Naive B cell (primary cell): ENCODE data around the gene MYMX. TPM values are rescaled to one million over a fixed set of nuclear protein-coding genes. Genes with fewer than 3 reads are reported as not detected.

Experiments used
- ATAC-seq, 2 donors: fragments of 150-1000 bp; cut with Tn5 transposase; 2 replicates each; pipeline ENCODE4 v1.10.0; 2021; ENCODE audit warnings: low read depth in 2 of 2, mild to moderate bottlenecking in 2 of 2, moderate library complexity in 2 of 2
- DNase-seq: peaks from one replicate; pipeline ENCODE4 v3.0.0; 2022
- H3K27ac Mint-ChIP-seq, 6 donors: one replicate each; pipeline ENCODE4 v1.8.0; 2020 to 2022; ENCODE audit warnings: mild to moderate bottlenecking in 6 of 6, mixed read lengths in 6 of 6, moderate library complexity in 5 of 6, inconsistent platforms in 2 of 6
- H3K27me3 Mint-ChIP-seq, 3 donors: one replicate each; pipeline ENCODE4 v1.8.0; 2021 to 2022; ENCODE audit warnings: mixed read lengths in 3 of 3, mild to moderate bottlenecking in 1 of 3
- H3K36me3 Mint-ChIP-seq, 2 donors: one replicate each; pipeline ENCODE4 v1.8.0; 2020 to 2022; ENCODE audit warnings: mixed read lengths in 2 of 2, inconsistent platforms in 1 of 2, mild to moderate bottlenecking in 1 of 2
- H3K4me1 Mint-ChIP-seq, 3 donors: one replicate each; pipeline ENCODE4 v1.8.0; 2020 to 2022; ENCODE audit warnings: mixed read lengths in 3 of 3, inconsistent platforms in 1 of 3, mild to moderate bottlenecking in 1 of 3, moderate library complexity in 1 of 3
- H3K4me3 Mint-ChIP-seq, 8 donors: one replicate each; pipeline ENCODE4 v1.8.0; 2020 to 2022; ENCODE audit warnings: mild to moderate bottlenecking in 8 of 8, mixed read lengths in 8 of 8, moderate library complexity in 8 of 8, inconsistent platforms in 2 of 8
- H3K9me3 Mint-ChIP-seq, 7 donors: one replicate each; pipeline ENCODE4 v1.8.0; 2020 to 2022; ENCODE audit warnings: mixed read lengths in 7 of 7, mild to moderate bottlenecking in 5 of 7, inconsistent platforms in 2 of 7, moderate library complexity in 1 of 7
- polyA plus RNA-seq, 6 donors: library from polyadenylated mRNA; unstranded; fragments of 300-500 nt; fragmentation: Illumina TruSeq; gene quantifications; one replicate each; pipeline ENCODE4 v1.2.3, GENCODE V29; 2021; ENCODE audit warnings: low read depth in 6 of 6

The MYMX gene
- polyA plus RNA-seq, 6 donors from 2014 or later, result not detected

DNA sequence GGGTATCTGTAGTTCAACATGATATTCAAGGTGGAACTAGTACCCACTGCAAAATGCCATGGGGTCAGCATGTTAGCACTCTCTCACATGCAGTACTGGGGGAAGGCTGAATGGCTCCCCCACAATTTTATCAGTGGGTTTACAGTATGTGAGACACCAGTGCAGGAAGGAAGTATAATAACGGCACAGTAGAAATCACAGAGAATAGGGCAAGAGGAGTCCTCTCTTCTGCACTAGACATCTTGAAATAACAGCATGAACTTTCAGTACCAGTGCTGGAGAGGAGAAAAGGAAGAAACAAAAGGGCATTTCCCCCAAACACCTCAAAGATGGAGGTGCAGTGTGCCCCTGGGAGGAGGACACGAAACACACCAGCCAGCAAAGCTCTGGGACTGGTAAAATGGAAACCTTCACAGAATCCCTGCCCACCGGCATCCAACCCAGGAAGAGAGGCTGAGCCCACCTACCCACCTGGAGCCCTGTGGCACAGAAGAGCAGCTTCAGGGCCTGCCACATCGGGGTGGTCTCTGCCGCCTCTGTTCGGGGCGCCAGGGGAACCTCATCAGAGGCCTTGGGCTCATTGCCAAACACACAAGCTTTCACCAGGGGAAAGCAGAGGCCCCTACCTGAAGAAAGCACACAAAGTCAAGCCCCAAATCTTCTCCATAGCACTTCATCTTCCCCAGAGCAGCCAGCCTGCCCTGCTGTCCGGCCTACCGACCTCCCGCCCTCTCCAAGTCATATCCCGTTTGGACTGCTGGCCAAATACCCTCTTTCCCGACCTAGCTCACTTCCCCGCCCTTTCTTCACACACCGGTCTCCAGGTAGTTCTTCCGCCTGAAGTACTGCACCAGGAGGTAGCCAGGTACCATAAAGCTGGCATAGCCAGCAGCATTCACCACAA is 39.4 kb downstream of the MYMX start:
- H3K4me1 Mint-ChIP-seq, result peaks cover 73 to 84% (median 80%) of the 10 kb centered on the region in 3 donors
- ATAC-seq (no peak), DNase-seq (no peak)
- peak overlapping the region; percentile 92 to 98 (median 95) for H3K27ac Mint-ChIP-seq
- peaks cover 0 to 2% (median 0%) of the 10 kb centered on the region in 7 donors for H3K9me3 Mint-ChIP-seq
- H3K27me3 Mint-ChIP-seq, result no peaks in the 10 kb centered on the region
- peak overlapping the region; percentile 59 to 92 (median 89) for H3K4me3 Mint-ChIP-seq
- peaks cover 26 to 52% of the 10 kb centered on the region in 2 donors for H3K36me3 Mint-ChIP-seq

DNA sequence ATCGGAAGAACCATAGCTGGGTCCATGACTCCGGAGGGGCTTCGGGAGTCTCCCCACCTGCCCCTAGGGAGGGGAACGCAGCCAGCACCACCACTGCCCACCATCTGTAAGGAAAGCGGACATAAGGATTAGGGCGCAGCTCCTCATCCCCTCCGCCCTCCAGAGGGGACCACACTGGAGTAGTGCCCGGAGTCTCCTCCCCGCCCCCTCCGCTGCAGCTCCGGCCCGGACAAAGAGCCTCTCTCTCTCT is 40.0 kb downstream of the MYMX start:
- peak overlapping the region; percentile 59 to 92 (median 89) for H3K4me3 Mint-ChIP-seq
- peaks cover 73 to 87% (median 84%) of the 10 kb centered on the region in 3 donors for H3K4me1 Mint-ChIP-seq
- DNase-seq (no peak), ATAC-seq (no peak)
- H3K27ac Mint-ChIP-seq, result peak overlapping the region; percentile 92 to 98 (median 95)
- H3K36me3 Mint-ChIP-seq, result peaks cover 25 to 51% of the 10 kb centered on the region in 2 donors
- no peaks in the 10 kb centered on the region for H3K27me3 Mint-ChIP-seq
- peaks cover 0 to 2% (median 0%) of the 10 kb centered on the region in 7 donors for H3K9me3 Mint-ChIP-seq

- Mint-ChIP-seq H3K27me3 (no peaks in the 10 kb centered on the region), H3K27ac (peak within 1 kb of the TSS; percentile 96 to 100 (median 98)), H3K4me3 (peak within 1 kb of the TSS; percentile 82 to 97 (median 93)), H3K4me1 (peaks cover 69 to 89% (median 85%) of the 10 kb centered on the region in 3 donors), H3K9me3 (peaks cover 0 to 2% (median 0%) of the 10 kb centered on the region in 7 donors), H3K36me3 (peaks cover 20 to 46% of the 10 kb centered on the region in 2 donors)
- peak; percentile 76 for DNase-seq
- peak; percentile 70 to 78 for ATAC-seq
These were observed 40.5 kb downstream of the MYMX start, which contains the start of gene SLC35B2 for GRCh38 chr6:44257025-44257752. SLC35B2 (minus strand) TSS chr6:44257528; CDS start chr6:44257410, 118 bp downstream.

DNA sequence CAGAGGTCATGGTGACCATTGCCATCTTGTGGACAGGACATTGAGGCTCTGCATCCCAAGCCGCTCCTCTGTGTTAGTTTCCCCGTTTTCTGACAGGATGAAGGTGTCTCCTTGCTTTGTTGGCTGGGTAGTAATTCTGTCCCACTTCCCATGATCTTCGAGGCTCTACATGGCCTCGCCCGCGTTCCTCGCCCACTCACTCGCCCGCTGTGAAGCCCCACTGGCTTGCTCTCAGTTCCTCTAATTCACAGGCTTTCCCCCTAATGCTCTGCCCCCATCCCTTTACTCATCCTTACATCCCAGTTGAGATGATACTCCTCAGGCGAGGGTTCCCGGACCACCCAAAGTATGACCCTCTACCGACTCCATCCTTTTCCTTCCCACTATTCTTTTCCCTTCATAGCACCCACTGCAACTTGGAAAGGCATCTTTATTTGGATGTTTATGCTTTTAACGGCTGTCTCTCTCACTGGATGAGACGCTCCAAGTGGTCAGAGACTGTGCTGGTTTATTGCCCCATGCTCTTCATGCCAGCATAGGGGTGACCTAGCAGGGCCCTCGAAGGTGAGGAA is 41.1 kb downstream of the MYMX start:
- ATAC-seq, result peak; percentile 50 to 61
- H3K27me3 Mint-ChIP-seq, result no peaks in the 10 kb centered on the region
- DNase-seq, result peak; percentile 78
- peak overlapping the region; percentile 79 to 97 (median 93) for H3K4me3 Mint-ChIP-seq
- peaks cover 0 to 2% (median 0%) of the 10 kb centered on the region in 7 donors for H3K9me3 Mint-ChIP-seq
- H3K36me3 Mint-ChIP-seq, result peaks cover 14 to 44% of the 10 kb centered on the region in 2 donors
- peaks cover 74 to 89% (median 89%) of the 10 kb centered on the region in 3 donors for H3K4me1 Mint-ChIP-seq
- H3K27ac Mint-ChIP-seq, result peak overlapping the region; percentile 81 to 100 (median 98)

GRCh38 chr6:44258325-44258863 is 41.7 kb downstream of the MYMX start:
- Mint-ChIP-seq H3K9me3 (peaks cover 0 to 2% (median 0%) of the 10 kb centered on the region in 7 donors), H3K4me1 (peaks cover 74 to 89% (median 89%) of the 10 kb centered on the region in 3 donors), H3K27ac (peak overlapping the region; percentile 81 to 100 (median 98)), H3K36me3 (peaks cover 8 to 39% of the 10 kb centered on the region in 2 donors), H3K4me3 (peak overlapping the region; percentile 79 to 96 (median 90)), H3K27me3 (no peaks in the 10 kb centered on the region)
- DNase-seq (peak; percentile 67), ATAC-seq (peak in 1 of 2 donors; percentile 20)

DNA sequence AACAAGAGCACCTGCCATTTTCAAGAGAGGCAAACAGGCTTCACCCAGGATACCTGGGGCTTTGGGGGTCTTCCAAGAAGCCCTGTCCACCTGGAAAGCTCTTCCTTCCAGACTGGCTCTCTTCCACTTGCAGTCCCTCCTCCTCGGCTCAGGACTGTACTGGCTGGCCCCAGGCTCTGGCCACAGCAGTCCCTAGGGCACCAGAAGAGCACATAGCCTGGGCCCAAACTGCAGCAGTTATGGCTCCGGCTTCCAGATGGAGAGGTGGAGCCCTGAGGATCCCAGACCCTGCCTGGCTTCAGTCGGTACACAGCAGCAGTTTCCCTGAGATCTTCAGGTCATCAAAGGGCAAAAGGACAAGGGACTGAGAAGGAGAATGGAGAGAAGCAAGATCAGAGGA is 42.2 kb downstream of the MYMX start:
- peak overlapping the region; percentile 78 to 96 (median 85) for H3K4me3 Mint-ChIP-seq
- ATAC-seq (no peak), DNase-seq (no peak)
- peaks cover 4 to 34% of the 10 kb centered on the region in 2 donors for H3K36me3 Mint-ChIP-seq
- no peaks in the 10 kb centered on the region for H3K27me3 Mint-ChIP-seq
- peaks cover 73 to 90% (median 89%) of the 10 kb centered on the region in 3 donors for H3K4me1 Mint-ChIP-seq
- H3K9me3 Mint-ChIP-seq, result peaks cover 0 to 2% (median 0%) of the 10 kb centered on the region in 7 donors
- peak overlapping the region; percentile 81 to 100 (median 98) for H3K27ac Mint-ChIP-seq

DNA sequence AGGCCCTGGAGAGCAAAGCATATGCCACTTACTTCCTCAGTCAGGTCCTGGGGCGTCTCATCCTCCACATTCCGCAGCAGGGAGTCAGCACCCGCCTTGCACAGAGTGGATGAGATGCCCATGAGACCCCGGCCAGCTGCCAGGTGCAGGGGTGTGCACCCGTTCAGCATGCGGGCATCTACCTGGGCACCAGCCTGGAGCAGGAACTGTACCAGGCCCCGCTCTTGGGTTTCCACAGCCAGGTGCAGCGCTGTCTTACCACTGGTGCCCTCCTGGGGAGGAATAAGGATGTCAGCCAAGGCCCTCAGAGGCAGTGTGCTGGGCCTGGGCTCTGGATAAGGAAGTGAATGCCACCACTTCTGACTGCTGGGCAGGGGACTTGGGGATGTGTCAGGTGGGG is 43.3 kb downstream of the MYMX start:
- Mint-ChIP-seq H3K4me3 (peak overlapping the region in 7 of 8 donors; percentile 45 to 100 (median 83)), H3K36me3 (peaks cover 4 to 33% of the 10 kb centered on the region in 2 donors), H3K4me1 (peaks cover 73 to 89% (median 88%) of the 10 kb centered on the region in 3 donors), H3K27me3 (no peaks in the 10 kb centered on the region), H3K9me3 (peaks cover 0 to 2% (median 0%) of the 10 kb centered on the region in 7 donors), H3K27ac (peak overlapping the region; percentile 92 to 100 (median 98))
- DNase-seq, result no peak
- no peak for ATAC-seq

DNA sequence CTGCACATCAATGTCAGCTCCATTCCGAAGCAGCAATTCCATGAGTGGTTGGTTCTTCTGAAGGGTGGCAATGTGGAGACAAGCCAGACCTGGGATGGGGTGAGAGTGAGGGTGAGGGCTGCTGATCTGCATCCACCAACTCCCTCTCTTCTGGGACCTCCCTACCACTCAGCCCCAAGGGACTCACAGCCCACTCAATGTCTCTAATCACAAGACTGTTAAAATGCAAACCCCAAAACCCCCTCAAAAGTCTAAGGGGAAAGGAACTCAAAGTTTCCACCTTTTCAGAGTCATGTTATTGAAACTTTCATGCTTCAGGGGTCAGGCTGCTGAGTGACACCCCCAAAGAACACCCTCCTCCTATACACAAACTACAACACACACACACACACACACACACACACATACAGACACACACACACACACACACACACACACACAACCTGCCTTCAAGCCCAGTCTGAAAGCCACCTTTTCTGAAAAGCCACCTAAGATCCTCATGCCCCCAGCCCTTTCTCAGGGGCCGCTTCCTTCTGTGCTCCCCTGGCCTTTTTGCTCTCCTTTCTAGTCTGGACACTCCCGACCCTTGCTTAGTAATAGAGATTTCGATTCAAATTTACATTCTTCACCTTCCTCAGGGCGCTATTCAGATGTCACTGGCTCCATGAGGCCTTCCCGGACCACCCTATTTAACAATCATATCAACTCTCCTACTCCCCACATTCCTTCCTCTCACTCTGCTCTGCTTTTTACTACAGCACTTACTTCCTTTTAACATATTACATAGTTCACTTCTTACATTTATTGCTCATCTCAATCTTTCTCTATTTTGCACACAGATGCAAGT is 43.9 kb downstream of the MYMX start:
- Mint-ChIP-seq H3K4me1 (peaks cover 67 to 83% (median 83%) of the 10 kb centered on the region in 3 donors), H3K27ac (peak overlapping the region; percentile 92 to 100 (median 98)), H3K4me3 (peak overlapping the region; percentile 32 to 100 (median 82)), H3K27me3 (no peaks in the 10 kb centered on the region), H3K36me3 (peaks cover 4 to 30% of the 10 kb centered on the region in 2 donors), H3K9me3 (peaks cover 0 to 2% (median 0%) of the 10 kb centered on the region in 7 donors)
- no peak for ATAC-seq
- DNase-seq, result peak; percentile 71

DNA sequence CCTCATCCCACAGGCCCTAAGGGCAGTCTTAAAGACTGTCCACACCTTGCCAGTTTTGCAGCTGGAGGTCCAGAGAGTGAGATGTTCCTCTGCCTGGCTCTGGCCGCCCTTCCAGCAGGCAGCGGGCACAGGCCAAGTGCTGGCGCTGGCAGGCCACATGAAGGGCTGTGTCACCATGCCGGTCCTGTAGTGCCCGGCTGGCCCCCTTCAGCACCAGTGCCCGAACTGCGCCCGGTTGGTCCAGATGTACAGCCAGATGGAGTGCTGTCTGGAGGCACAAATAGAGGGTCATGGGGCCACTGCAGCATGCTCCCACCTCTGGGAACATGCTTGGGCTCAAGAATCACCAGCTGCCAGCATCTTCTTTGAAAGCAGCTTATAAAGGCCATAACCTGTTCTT is 44.9 kb downstream of the MYMX start:
- no peak for DNase-seq
- no peak for ATAC-seq
- peak overlapping the region; percentile 99 to 100 (median 100) for H3K27ac Mint-ChIP-seq
- H3K9me3 Mint-ChIP-seq, result peaks cover 0 to 2% (median 0%) of the 10 kb centered on the region in 7 donors
- H3K27me3 Mint-ChIP-seq, result no peaks in the 10 kb centered on the region
- H3K4me3 Mint-ChIP-seq, result peak overlapping the region in 7 of 8 donors; percentile 59 to 100 (median 92)
- H3K4me1 Mint-ChIP-seq, result peaks cover 63 to 83% (median 81%) of the 10 kb centered on the region in 3 donors
- H3K36me3 Mint-ChIP-seq, result peaks cover 4 to 30% of the 10 kb centered on the region in 2 donors

GRCh38 chr6:44262467-44263353 is 46.0 kb downstream of the MYMX start:
- H3K27me3 Mint-ChIP-seq, result no peaks in the 10 kb centered on the region
- peaks cover 4 to 30% of the 10 kb centered on the region in 2 donors for H3K36me3 Mint-ChIP-seq
- ATAC-seq, result no peak
- H3K9me3 Mint-ChIP-seq, result peaks cover 0 to 2% (median 0%) of the 10 kb centered on the region in 7 donors
- H3K4me1 Mint-ChIP-seq, result peaks cover 67 to 88% (median 84%) of the 10 kb centered on the region in 3 donors
- no peak for DNase-seq
- peak overlapping the region; percentile 92 to 100 (median 99) for H3K4me3 Mint-ChIP-seq
- H3K27ac Mint-ChIP-seq, result peak overlapping the region; percentile 100

- ATAC-seq (peak; percentile 22 to 23), DNase-seq (peak; percentile 77)
- peak overlapping the region; percentile 92 to 100 (median 99) for H3K4me3 Mint-ChIP-seq
- peaks cover 59 to 84% (median 79%) of the 10 kb centered on the region in 3 donors for H3K4me1 Mint-ChIP-seq
- peaks cover 0 to 3% (median 0%) of the 10 kb centered on the region in 3 donors for H3K27me3 Mint-ChIP-seq
- peak overlapping the region; percentile 100 for H3K27ac Mint-ChIP-seq
- H3K36me3 Mint-ChIP-seq, result peaks cover 4 to 27% of the 10 kb centered on the region in 2 donors
- peaks cover 0 to 2% (median 0%) of the 10 kb centered on the region in 7 donors for H3K9me3 Mint-ChIP-seq
These were observed 46.8 kb downstream of the MYMX start for GRCh38 chr6:44263354-44264100.
